H1 (cell line): ENCODE measurements around the gene PXMP4. TPM values are rescaled to one million over a fixed set of nuclear protein-coding genes. Genes with fewer than 3 reads are reported as not detected.

Experiments used
- ATF2 ChIP-seq: IDR thresholded peaks from 2 replicates; pipeline ENCODE4 v1.6.1; 2012; ENCODE audit warnings: low read length, inconsistent platforms
- ATF3 ChIP-seq: IDR thresholded peaks from 2 replicates; pipeline ENCODE4 v1.6.1; 2011; ENCODE audit warnings: low read depth, mild to moderate bottlenecking, low read length; ENCODE audit not compliant: insufficient read depth
- CBX8 ChIP-seq: fragments of 300-800, 300-1000 bp; sonication (generic); IDR thresholded peaks from 2 replicates; pipeline ENCODE4 v1.7.1; 2016; ENCODE audit warnings: low read depth, low read length, borderline replicate concordance
- CEBPB ChIP-seq: IDR thresholded peaks from 2 replicates; pipeline ENCODE4 v1.6.1; 2012; ENCODE audit warnings: low read depth, low read length
- CTCF ChIP-seq, 3 experiments: IDR thresholded peaks; 1 replicate in 2 of 3; 2 replicates in 1 of 3; pipeline versions ENCODE4 v1.5.1 to v1.6.1; 2011; ENCODE audit warnings: low read length in 3 of 3, mild to moderate bottlenecking in 3 of 3, inconsistent platforms in 2 of 3, low read depth in 1 of 3, moderate library complexity in 1 of 3; ENCODE audit not compliant: insufficient read depth in 1 of 3; ENCODE audit errors: control extremely low read depth in 1 of 3
- FOSL1 ChIP-seq: IDR thresholded peaks from 2 replicates; pipeline ENCODE4 v1.6.1; 2011; ENCODE audit warnings: mild to moderate bottlenecking, low read depth, low read length, moderate library complexity; ENCODE audit not compliant: insufficient read depth
- KDM4A ChIP-seq: IDR thresholded peaks from one replicate; pipeline ENCODE4 v1.7.1; 2012; ENCODE audit warnings: low read depth, mild to moderate bottlenecking, moderate library complexity, low read length, inconsistent platforms; ENCODE audit not compliant: severe bottlenecking
- KDM5A ChIP-seq: fragments of 200-600 bp; IDR thresholded peaks from 2 replicates; pipeline ENCODE4 v1.7.1; 2012; ENCODE audit warnings: mild to moderate bottlenecking, low read length, inconsistent platforms, mixed read lengths
- MAFK ChIP-seq: IDR thresholded peaks from 2 replicates; pipeline ENCODE4 v1.6.1; 2012; ENCODE audit warnings: low read depth, mild to moderate bottlenecking, improper control_type of control experiment, low read length
- NANOG ChIP-seq: IDR thresholded peaks from 2 replicates; pipeline ENCODE4 v1.6.1; 2011; ENCODE audit warnings: low read length, low read depth, mild to moderate bottlenecking, inconsistent platforms; ENCODE audit not compliant: insufficient read depth, poor library complexity, severe bottlenecking
- POU5F1 ChIP-seq: IDR thresholded peaks from 2 replicates; pipeline ENCODE4 v1.6.1; 2011; ENCODE audit warnings: low read depth, mild to moderate bottlenecking, low read length, moderate library complexity
- RBBP5 ChIP-seq: IDR thresholded peaks from 2 replicates; pipeline ENCODE4 v1.7.1; 2012; ENCODE audit warnings: low read depth, mild to moderate bottlenecking, inconsistent platforms, low read length, moderate library complexity, borderline replicate concordance
- RNF2 ChIP-seq: fragments of 200-900, 300-1000 bp; sonication (generic); IDR thresholded peaks from 2 replicates; pipeline ENCODE4 v1.7.1; 2016; ENCODE audit warnings: borderline replicate concordance, low read depth, mild to moderate bottlenecking, antibody characterized with exemption, low read length; ENCODE audit not compliant: poor library complexity, severe bottlenecking; ENCODE audit errors: missing control alignments
- RXRA ChIP-seq: IDR thresholded peaks from 2 replicates; pipeline ENCODE4 v1.6.1; 2011; ENCODE audit warnings: low read depth, mild to moderate bottlenecking, low read length, moderate library complexity; ENCODE audit not compliant: insufficient read depth
- SAP30 ChIP-seq: fragments of 300-600 bp; sonication (generic); IDR thresholded peaks from 2 replicates; pipeline ENCODE4 v1.7.1; 2012; ENCODE audit warnings: low read length, moderate library complexity, mild to moderate bottlenecking, inconsistent platforms; ENCODE audit not compliant: insufficient read depth, insufficient replicate concordance
- SIRT6 ChIP-seq: IDR thresholded peaks from one replicate; pipeline ENCODE4 v1.7.1; 2012; ENCODE audit warnings: low read length, inconsistent platforms
- SP1 ChIP-seq: IDR thresholded peaks from 2 replicates; pipeline ENCODE4 v1.6.1; 2011; ENCODE audit warnings: low read depth, low read length
- TAF1 ChIP-seq: IDR thresholded peaks from 2 replicates; pipeline ENCODE4 v1.6.1; 2011; ENCODE audit warnings: mild to moderate bottlenecking, low read depth, low read length
- TEAD4 ChIP-seq: IDR thresholded peaks from 2 replicates; pipeline ENCODE4 v1.6.1; 2012; ENCODE audit warnings: low read depth, low read length, inconsistent platforms, mixed read lengths
- YY1 ChIP-seq: IDR thresholded peaks from 2 replicates; pipeline ENCODE4 v1.6.1; 2011; ENCODE audit warnings: low read depth, mild to moderate bottlenecking, low read length
- polyA plus RNA-seq, 7 experiments: library from polyadenylated mRNA; depleted of rRNA in 3 of 7; stranded (reverse) in 5 of 7; unstranded in 2 of 7; fragments of >200 nt in 5 of 7; fragments of 200-250 nt in 2 of 7; gene quantifications; 1 replicate in 5 of 7; 2 replicates in 1 of 7; 4 replicates in 1 of 7; pipeline versions ENCODE4 v1.2.1 to v1.2.3, GENCODE V29; 2011 to 2013; ENCODE audit warnings: missing spikeins in 2 of 7, mixed read lengths in 2 of 7
- total RNA-seq: library from RNA; stranded (reverse); fragmentation: NEBNext Ultra II Directional; extraction: Animal tissue kit (Norgen Biotek cat#: 25700); gene quantifications from 2 replicates; pipeline ENCODE4 v1.2.1, GENCODE V29; 2021

PXMP4 gene
- total and polyA plus RNA-seq, 2 of the 8 experiments (the other 6 are each of a cell fraction or from before 2014, with no cell fraction given) = 3.3 to 3.4 TPM

GRCh38 chr20:33731693-33732165, 11.6 kb upstream of the PXMP4 start, which contains the start of gene ZNF341 (continued):
- TF ChIP-seq CTCF (IDR thresholded peaks at IDR 0.05; ENCODE audit: control extremely low read depth in 1 of 3, insufficient read depth in 1 of 3, low read depth in 1 of 3, low read length in 3 of 3) = peak; percentile 65 to 87 (median 78)
- TF ChIP-seq ATF2 = no peak
- TF ChIP-seq CBX8 = no peak
- no peak for TF ChIP-seq RBBP5
- TF ChIP-seq YY1 = peak; percentile 95
- no peak for TF ChIP-seq SIRT6
- TF ChIP-seq KDM5A = no peak
- no peak for TF ChIP-seq TEAD4
- TF ChIP-seq NANOG = peak; percentile 3
- no peak for TF ChIP-seq POU5F1
- no peak for TF ChIP-seq CEBPB
- no peak for TF ChIP-seq MAFK
- TF ChIP-seq SAP30 = no peak
- TF ChIP-seq KDM4A = no peak
- TF ChIP-seq FOSL1 = no peak
- no peak for TF ChIP-seq RNF2
- no peak for TF ChIP-seq SP1
- peak; percentile 70 for TF ChIP-seq TAF1
- TF ChIP-seq ATF3 = no peak
- TF ChIP-seq RXRA = no peak
